Ovary (tissue), 3 donors: ENCODE measurements around the gene SLC49A4.

Experiments used
- CTCF ChIP-seq, 3 donors: fragments of 450-650 bp in 2 of 3; fragments of 200-600 bp in 1 of 3; IDR thresholded peaks; one replicate each; pipeline versions ENCODE4 v1.5.1 to v1.8.0; 2016 to 2022; ENCODE audit warnings: antibody characterized with exemption in 3 of 3, mild to moderate bottlenecking in 1 of 3
- POLR2A ChIP-seq: fragments of 450-650 bp; IDR thresholded peaks from one replicate; pipeline ENCODE4 v1.6.1; 2017; ENCODE audit warnings: antibody characterized with exemption, mild to moderate bottlenecking, moderate library complexity
- donor health status: DM: no; HTN: no; CAD: no.

- TF ChIP-seq POLR2A (no peak), CTCF (IDR thresholded peaks at IDR 0.05) (no peak)
These were observed 9.6 kb upstream of the SLC49A4 start for GRCh38 chr3:122785231-122785630.
